ENCODE measurements around the gene VPS13C.

The VPS13C gene

DNA sequence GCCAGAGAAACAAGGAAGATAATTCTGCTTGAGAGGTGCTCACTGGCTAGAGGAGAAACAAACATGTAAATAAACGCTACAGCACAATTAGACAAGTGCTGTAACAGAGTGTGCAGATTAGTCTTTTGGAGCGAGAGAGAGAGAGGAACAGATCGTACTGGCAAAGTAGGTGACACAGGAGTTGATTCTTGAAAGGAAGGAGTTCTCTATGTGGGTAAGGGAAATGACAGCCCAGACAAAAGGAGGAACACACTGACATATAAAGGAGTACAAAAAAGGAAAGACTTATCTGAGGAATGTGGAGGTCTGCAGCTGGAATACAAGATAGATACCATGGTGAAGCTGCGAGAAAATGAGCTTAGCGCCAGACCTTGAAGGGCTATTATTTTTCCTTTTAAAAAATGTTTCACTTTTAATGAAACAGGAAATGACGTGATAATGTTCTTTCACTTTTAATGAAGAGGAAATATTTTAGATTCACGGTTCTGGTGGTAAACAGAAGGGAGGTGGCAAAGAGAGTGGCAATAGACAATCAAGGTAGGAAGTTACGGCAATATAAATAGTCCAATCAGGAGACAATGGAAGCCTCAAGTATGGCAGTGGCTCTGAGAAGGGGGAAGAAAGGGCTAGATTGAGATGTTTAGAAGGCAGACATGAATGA is 202.9 kb downstream of the VPS13C start:
- DNase-seq (ENCODE audit: low spot score): peak; percentile 24

- DNase-seq (ENCODE audit: low spot score): no peak
Measured at GRCh38 chr15:61856295-61856694, 204.0 kb downstream of the VPS13C start.

GRCh38 chr15:61853195-61853594 is 207.1 kb downstream of the VPS13C start:
- DNase-seq (ENCODE audit: low spot score): no peak

DNA sequence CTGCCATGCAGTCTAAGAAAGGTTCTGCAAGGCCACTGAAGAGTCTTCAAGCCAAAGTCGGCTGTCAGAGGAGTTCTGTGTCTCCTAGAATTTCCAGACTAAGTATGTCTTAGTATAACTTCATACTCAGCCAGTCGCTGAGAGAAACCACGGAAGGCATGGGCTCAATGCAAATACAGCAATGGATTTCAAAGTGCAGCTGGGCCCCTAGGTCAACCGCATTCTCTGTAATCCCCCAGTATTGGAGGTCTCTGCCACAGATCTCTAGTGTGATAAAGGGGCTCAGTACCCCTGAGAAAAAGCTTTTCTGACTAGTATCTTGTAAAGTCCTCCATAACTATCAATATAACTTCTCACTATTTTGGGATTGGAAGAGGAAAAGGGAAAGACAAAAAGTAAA is 208.3 kb downstream of the VPS13C start:
- no peak for DNase-seq (ENCODE audit: low spot score)

DNA sequence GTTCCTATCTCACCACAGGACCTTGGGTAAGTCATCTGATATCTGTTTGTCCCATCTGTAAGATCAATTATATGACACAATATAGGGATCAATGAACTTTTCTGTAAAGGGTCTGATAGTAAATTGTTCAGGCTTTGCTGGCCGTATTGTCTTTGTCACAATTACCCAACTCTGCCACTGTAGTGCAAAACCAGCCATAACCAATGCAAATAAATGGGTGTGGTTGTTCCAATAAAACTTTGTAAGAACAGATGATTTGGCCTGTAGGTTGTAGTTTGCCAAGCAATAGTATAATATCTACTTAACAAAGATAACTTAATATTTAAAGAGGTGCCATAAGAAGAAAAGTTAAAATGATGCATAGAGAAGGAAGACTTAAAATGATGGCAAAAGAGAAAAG is 210.8 kb downstream of the VPS13C start:
- no peak for DNase-seq (ENCODE audit: low spot score)

- DNase-seq (ENCODE audit: low spot score): no peak
Measured at GRCh38 chr15:61841466-61841865, 218.8 kb downstream of the VPS13C start.

- no peak for DNase-seq (ENCODE audit: low spot score)
Measured at GRCh38 chr15:61840090-61840489, 220.2 kb downstream of the VPS13C start.

GRCh38 chr15:61839546-61839945 is 220.7 kb downstream of the VPS13C start:
- DNase-seq (ENCODE audit: low spot score): no peak

GRCh38 chr15:61835496-61836106 is 224.6 kb downstream of the VPS13C start:
- DNase-seq (ENCODE audit: low spot score): peak; percentile 45

GRCh38 chr15:61835029-61835428 is 225.2 kb downstream of the VPS13C start:
- no peak for DNase-seq (ENCODE audit: low spot score)

GRCh38 chr15:61834076-61834697 is 226.1 kb downstream of the VPS13C start:
- DNase-seq (ENCODE audit: low spot score): peak; percentile 55

DNA sequence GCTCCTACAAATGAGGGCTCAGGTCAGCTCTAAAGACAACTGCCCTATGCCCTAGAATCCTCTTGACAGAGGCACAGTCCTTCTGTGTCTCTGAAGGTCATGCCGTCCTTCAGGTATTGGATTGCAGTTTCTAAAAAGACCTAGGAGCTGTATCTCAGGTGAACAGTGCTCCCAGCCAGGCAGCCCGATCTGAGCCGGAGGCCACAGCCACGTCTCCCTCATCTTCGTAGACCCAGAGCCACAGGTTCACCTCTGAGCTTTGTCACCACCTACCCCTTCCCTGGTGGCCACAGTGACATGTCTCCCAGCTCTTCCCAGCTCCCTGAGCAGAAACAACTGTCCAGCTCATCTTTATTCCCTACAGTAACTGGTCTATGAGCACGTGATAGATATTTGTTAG is 228.0 kb downstream of the VPS13C start:
- DNase-seq (ENCODE audit: low spot score): no peak

DNA sequence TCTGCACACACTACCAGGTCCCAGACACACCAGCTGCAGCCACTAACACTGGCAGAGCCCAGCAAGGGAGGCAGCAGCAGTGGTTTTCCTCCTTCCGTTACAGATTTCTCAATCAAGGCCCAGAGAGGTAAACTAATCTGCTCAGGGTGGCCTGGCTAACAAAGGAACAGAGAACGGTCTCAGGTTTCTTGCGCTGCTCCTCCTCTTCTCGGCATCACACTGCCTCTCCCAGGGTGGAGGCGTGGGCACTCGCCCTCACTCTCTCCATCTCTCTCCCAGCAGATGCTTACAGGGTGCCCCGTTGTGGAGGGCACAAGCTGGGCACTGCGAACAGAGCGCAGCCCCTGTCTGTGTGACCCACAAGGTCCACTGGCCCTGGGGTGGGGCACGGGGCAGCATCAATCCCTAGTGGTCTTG is 228.7 kb downstream of the VPS13C start:
- DNase-seq (ENCODE audit: low spot score): no peak

DNA sequence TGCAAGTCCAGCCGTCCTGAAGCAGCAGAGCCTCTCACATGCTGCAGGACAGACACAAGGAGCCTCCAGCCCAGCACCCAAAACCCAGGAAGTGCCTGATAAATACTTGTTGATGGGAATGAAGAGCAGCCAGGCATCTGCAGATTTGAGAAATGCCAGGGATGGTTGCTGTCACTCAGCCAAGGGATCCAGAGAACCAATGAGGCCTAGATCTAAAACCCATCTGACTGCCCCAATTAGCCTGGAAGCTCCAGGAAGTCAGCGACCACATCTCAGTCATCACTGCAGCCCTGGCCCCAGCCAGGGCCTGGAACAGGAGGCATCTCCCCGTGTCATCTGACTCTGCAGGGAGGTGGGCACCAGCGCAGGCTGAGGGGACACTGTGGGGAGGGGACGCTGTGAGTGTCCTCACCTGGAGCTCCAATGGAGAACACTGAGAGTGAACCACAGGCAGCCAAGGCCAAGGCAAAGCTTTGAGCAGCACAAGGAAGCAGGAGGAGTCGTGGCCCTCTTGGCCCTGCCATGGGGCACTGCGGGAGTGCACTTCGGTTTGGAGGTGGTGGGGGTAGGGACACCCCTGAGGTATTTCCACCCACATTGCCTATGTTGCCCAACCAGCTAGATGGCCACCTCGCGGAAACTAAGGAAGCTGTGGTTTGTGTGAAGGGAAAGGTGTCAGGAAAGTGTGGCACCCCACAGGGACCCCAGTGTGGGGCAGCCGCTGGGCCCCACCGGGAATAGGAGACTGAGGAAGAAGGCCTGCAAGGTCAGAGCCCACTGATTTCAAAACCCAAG is 229.5 kb downstream of the VPS13C start:
- DNase-seq (ENCODE audit: low spot score): no peak

- DNase-seq (ENCODE audit: low spot score): no peak
Measured at GRCh38 chr15:61829514-61829889, 230.7 kb downstream of the VPS13C start.

DNA sequence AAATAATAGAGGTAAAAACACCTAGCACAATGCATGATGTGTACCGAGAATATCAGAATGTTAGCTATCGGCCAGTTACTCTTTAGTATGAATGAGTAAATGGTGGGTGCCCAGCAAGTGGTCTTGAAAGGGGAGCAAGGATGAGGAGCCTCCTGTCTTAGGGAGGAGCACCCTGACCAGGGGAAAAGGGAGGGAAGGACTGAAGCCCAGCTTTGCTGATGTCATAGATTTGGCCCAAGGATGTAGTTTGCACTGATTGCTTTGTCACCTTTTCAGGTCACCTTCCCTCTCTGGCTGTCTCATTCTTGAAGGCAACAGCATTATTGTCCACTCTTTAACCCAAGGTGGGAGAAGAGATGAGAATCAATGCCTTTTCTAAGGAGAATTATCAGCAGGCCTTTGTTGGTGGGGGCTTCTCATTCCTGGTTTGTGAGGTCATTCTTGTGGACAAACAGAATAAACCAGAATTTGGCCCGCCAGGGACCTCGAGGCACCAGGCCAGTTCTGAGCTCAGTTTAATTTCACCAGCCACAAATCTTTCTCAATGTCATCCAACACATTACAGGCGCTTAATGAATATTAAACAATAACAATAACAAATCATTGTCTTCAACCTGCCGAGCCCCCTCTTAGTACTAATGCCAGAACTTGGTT is 231.3 kb downstream of the VPS13C start:
- DNase-seq (ENCODE audit: low spot score): no peak

GRCh38 chr15:61828008-61828407 is 232.2 kb downstream of the VPS13C start:
- no peak for DNase-seq (ENCODE audit: low spot score)

DNA sequence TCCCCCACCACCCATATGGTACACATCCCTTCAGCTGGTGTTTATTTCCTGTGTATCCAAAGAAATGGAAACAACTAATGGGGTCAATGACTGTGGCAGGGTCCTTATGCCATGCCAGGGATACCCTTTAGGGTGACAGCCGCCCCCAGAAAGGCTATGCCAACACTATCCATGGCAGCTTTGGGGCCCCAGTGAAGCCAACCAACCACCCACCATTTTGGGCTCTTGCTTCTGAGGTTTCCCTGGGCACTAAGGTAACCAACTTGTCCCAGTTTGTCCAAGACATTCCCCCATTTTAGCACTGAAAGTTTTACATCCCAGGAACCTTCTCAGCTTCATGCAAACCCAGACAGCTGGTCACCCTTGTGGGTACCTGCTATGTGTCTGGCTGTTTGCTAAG is 233.1 kb downstream of the VPS13C start:
- no peak for DNase-seq (ENCODE audit: low spot score)

DNA sequence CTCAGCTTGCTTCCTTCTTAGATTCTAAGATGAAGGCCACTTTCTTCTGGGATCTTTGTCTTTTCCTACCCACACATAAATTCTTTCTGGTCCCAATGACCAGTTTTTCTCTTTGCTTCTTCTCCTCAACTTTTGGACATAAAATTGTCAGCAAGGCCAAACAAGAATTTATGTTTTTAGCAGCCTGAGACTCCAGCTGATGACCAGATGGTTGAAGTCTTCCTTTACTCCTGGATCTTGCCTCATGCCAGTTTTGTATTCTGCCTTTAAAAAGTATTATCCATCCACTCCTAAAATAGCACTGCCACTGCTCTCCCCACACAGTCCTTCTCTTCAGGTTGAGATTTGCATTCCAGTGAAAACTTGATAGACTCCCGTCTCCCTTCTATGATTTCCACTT is 236.0 kb downstream of the VPS13C start:
- no peak for DNase-seq (ENCODE audit: low spot score)

DNA sequence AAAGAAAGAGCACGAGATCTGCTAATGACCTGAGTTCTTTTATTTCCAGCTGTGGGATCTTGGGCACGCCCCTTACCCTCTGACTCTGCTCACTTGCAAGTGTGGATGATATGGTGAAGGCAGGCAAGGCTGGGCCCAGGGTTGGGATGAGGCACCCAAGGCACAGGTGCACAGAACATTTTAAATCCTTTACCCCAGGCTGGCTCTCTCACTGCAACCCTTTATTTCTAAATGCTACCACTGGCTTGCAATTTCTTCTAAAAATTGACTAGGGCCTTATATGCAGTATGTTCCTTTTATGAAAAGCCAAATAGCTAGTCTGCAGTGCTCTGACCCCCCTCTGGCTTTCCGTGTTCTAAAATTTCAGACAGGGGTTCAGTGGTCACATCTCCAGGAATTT is 237.7 kb downstream of the VPS13C start:
- no peak for DNase-seq (ENCODE audit: low spot score)

- DNase-seq (ENCODE audit: low spot score): no peak
Measured at GRCh38 chr15:61820951-61821350, 239.3 kb downstream of the VPS13C start.

DNA sequence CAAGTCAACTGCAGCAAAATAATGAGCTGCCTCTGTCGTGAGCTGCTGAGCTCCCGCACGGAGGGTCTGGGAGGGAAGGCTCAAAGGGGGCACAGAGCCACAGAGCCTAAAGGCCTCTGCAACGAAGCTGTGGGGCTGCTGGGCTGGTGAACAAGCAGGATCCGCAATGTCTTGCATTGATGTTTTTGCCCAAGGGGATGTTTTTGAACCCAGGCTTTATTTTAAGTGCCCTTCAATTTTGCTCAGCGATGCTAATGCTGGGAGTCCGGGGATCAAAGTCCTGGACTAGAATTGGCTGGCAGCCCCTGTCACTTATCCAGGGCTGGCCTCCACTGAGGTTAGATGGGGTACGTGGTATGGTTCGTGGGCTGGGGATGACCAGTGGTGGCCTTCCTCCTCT is 240.0 kb downstream of the VPS13C start:
- DNase-seq (ENCODE audit: low spot score): no peak
